HCT116 (cell line): Measurements from ENCODE around the gene CRADD. TPM values are rescaled to one million over a fixed set of nuclear protein-coding genes. Genes with fewer than 3 reads are reported as not detected.

Source experiments
- ATAC-seq: fragments of 200-7000 bp; cut with Tn5 transposase; 2 replicates; pipeline ENCODE4 v1.9.1; 2020; ENCODE audit warnings: mild to moderate bottlenecking, moderate library complexity
- BruUV-seq: library from RNA; stranded (reverse); fragments of 400-500 nt; replicated peaks from 2 replicates; lab custom pipeline; 2021; lab: Mats Ljungman, UMichigan
- CTCF ChIA-PET: fragments of 300-600 bp; sonication (Branson Sonifier 250); formaldehyde crosslinking; loops from one replicate; lab custom pipeline; 2021; ENCODE audit warnings: antibody characterized with exemption; lab: Charles Lee
- POLR2A ChIA-PET: fragments of 300-600, 350-600 bp; sonication (Branson Sonifier 250); formaldehyde crosslinking; loops from one replicate; lab custom pipeline; 2021; ENCODE audit warnings: antibody characterized with exemption; lab: Charles Lee
- RAD21 ChIA-PET, 2 experiments: fragments of 300-600 bp; sonication (Branson Sonifier 250); formaldehyde crosslinking; loops; one replicate each; lab custom pipeline; 2023; ENCODE audit warnings: low total read pairs in 2 of 2; ENCODE audit not compliant: uncharacterized antibody in 2 of 2, unreplicated experiment in 2 of 2, low non-redundant PET in 1 of 2; lab: Charles Lee
- DNase-seq: peaks from one replicate; pipeline ENCODE4 v3.0.0-alpha.2; 2010; ENCODE audit warnings: low read depth, low spot score
- H2AFZ ChIP-seq: fragments of 200-600 bp; shearing (Covaris generic), sonication (generic); 2 replicates; pipeline ENCODE4 v1.6.1; 2017; ENCODE audit warnings: low read depth, mixed run types, mixed read lengths, antibody characterized with exemption, low read length; ENCODE audit not compliant: poor library complexity, severe bottlenecking
- H3K27ac ChIP-seq: 2 replicates; pipeline ENCODE4 v1.5.1; 2012; ENCODE audit warnings: low read depth, low read length
- H3K27me3 ChIP-seq: fragments of 200-600 bp; sonication (generic); 2 replicates; pipeline ENCODE4 v1.6.1; 2016; ENCODE audit warnings: mixed run types, low read length, mixed read lengths; ENCODE audit not compliant: insufficient read depth
- H3K36me3 ChIP-seq, 2 experiments: fragments of 200-500 bp in 1 of 2; fragments of 200-600 bp in 1 of 2; sonication (Bioruptor generic) in 1 of 2; sonication (generic) in 1 of 2; 2 replicates each; pipeline versions ENCODE4 v1.5.1 to v1.6.1; 2014 to 2016; ENCODE audit warnings: low read length in 2 of 2, inconsistent platforms in 1 of 2, mixed read lengths in 1 of 2, mixed run types in 1 of 2; ENCODE audit not compliant: insufficient read depth in 2 of 2, control insufficient read depth in 1 of 2
- H3K4me1 ChIP-seq, 2 experiments: fragments of 200-600 bp in 1 of 2; sonication (generic) in 1 of 2; 2 replicates each; pipeline versions ENCODE4 v1.5.1 to v1.6.1; 2012 to 2017; ENCODE audit warnings: low read length in 2 of 2, inconsistent platforms in 1 of 2, mild to moderate bottlenecking in 1 of 2, mixed read lengths in 1 of 2, mixed run types in 1 of 2, moderate library complexity in 1 of 2; ENCODE audit not compliant: insufficient read depth in 2 of 2, control insufficient read depth in 1 of 2
- H3K4me2 ChIP-seq: fragments of 200-600 bp; sonication (generic); 2 replicates; pipeline ENCODE4 v1.6.1; 2017; ENCODE audit warnings: mixed run types, low read length, mixed read lengths
- H3K4me3 ChIP-seq, 2 experiments: fragments of 200-600 bp in 1 of 2; sonication (generic) in 1 of 2; replicated peaks in 1 of 2; 2 replicates each; pipeline ENCODE4 v1.5.1; 2011 to 2016; ENCODE audit warnings: low read length in 2 of 2, control low read depth in 1 of 2, low read depth in 1 of 2, mild to moderate bottlenecking in 1 of 2, mixed read lengths in 1 of 2, mixed run types in 1 of 2
- H3K79me2 ChIP-seq: fragments of 200-600 bp; sonication (generic); 2 replicates; pipeline ENCODE4 v1.6.1; 2017; ENCODE audit warnings: mild to moderate bottlenecking, mixed run types, low read length, moderate library complexity, mixed read lengths; ENCODE audit not compliant: insufficient read depth
- H3K9ac ChIP-seq: fragments of 200-600 bp; sonication (generic); 2 replicates; pipeline ENCODE4 v1.6.1; 2016; ENCODE audit warnings: low read length, mixed read lengths
- H3K9me2 ChIP-seq: fragments of 200-600 bp; sonication (generic), shearing (Covaris generic); 2 replicates; pipeline ENCODE4 v1.6.1; 2017; ENCODE audit warnings: mixed run types, mild to moderate bottlenecking, moderate library complexity; ENCODE audit not compliant: insufficient read depth
- H3K9me3 ChIP-seq, 2 experiments: fragments of 200-500 bp in 1 of 2; fragments of 200-600 bp in 1 of 2; sonication (Bioruptor generic) in 1 of 2; sonication (generic) in 1 of 2; 2 replicates each; pipeline ENCODE4 v1.6.1; 2014 to 2017; ENCODE audit warnings: low read length in 2 of 2, mixed read lengths in 2 of 2, inconsistent platforms in 1 of 2, low read depth in 1 of 2, mild to moderate bottlenecking in 1 of 2, mixed run types in 1 of 2, moderate library complexity in 1 of 2; ENCODE audit not compliant: control insufficient read depth in 1 of 2, insufficient read depth in 1 of 2
- H4K20me1 ChIP-seq: fragments of 200-600 bp; sonication (generic), shearing (Covaris generic); 2 replicates; pipeline ENCODE4 v1.6.1; 2017; ENCODE audit warnings: mixed run types, mild to moderate bottlenecking, moderate library complexity; ENCODE audit not compliant: insufficient read depth
- ATF3 ChIP-seq: IDR thresholded peaks from 2 replicates; pipeline ENCODE4 v1.6.1; 2012
- CBX3 ChIP-seq: IDR thresholded peaks from 2 replicates; pipeline ENCODE4 v1.6.1; 2012; ENCODE audit warnings: low read depth
- CEBPB ChIP-seq: IDR thresholded peaks from 2 replicates; pipeline ENCODE4 v1.6.1; 2012; ENCODE audit warnings: low read depth
- CTCF ChIP-seq, 3 experiments: fragments of 200-600 bp in 1 of 3; sonication (generic) in 1 of 3; IDR thresholded peaks in 2 of 3; conservative IDR thresholded peaks in 1 of 3; 2 replicates each; pipeline ENCODE4 v1.5.1; 2012 to 2017; ENCODE audit warnings: low read depth in 2 of 3, low read length in 2 of 3, antibody characterized with exemption in 1 of 3, borderline replicate concordance in 1 of 3, control low read depth in 1 of 3, mild to moderate bottlenecking in 1 of 3, mixed read lengths in 1 of 3, mixed run types in 1 of 3, moderate library complexity in 1 of 3; ENCODE audit not compliant: insufficient read depth in 1 of 3
- EGR1 ChIP-seq: IDR thresholded peaks from 2 replicates; pipeline ENCODE4 v1.6.1; 2012; ENCODE audit warnings: low read depth
- ELF1 ChIP-seq: IDR thresholded peaks from 2 replicates; pipeline ENCODE4 v1.6.1; 2012; ENCODE audit warnings: low read depth, borderline replicate concordance
- FOSL1 ChIP-seq: IDR thresholded peaks from 2 replicates; pipeline ENCODE4 v1.6.1; 2012; ENCODE audit warnings: low read depth
- MAX ChIP-seq: IDR thresholded peaks from 2 replicates; pipeline ENCODE4 v1.6.1; 2012
- POLR2A ChIP-seq: IDR thresholded peaks from 2 replicates; pipeline ENCODE4 v1.7.0; 2011; ENCODE audit warnings: borderline replicate concordance; ENCODE audit not compliant: insufficient read depth, insufficient read length; ENCODE audit errors: extremely low read depth
- RAD21 ChIP-seq: IDR thresholded peaks from 2 replicates; pipeline ENCODE4 v1.6.1; 2012; ENCODE audit warnings: low read depth, mild to moderate bottlenecking
- SIN3A ChIP-seq: IDR thresholded peaks from 2 replicates; pipeline ENCODE4 v1.6.1; 2012; ENCODE audit warnings: low read depth
- SP1 ChIP-seq: IDR thresholded peaks from 2 replicates; pipeline ENCODE4 v1.6.1; 2012; ENCODE audit warnings: low read depth
- SRF ChIP-seq: IDR thresholded peaks from 2 replicates; pipeline ENCODE4 v1.6.1; 2012; ENCODE audit warnings: low read depth
- TCF7L2 ChIP-seq: IDR thresholded peaks from 2 replicates; pipeline ENCODE4 v1.7.0; 2011; ENCODE audit warnings: borderline replicate concordance, inconsistent platforms; ENCODE audit not compliant: insufficient read depth, insufficient read length; ENCODE audit errors: extremely low read depth
- YY1 ChIP-seq: IDR thresholded peaks from 2 replicates; pipeline ENCODE4 v1.6.1; 2011; ENCODE audit warnings: low read length, low read depth, moderate library complexity, mild to moderate bottlenecking; ENCODE audit not compliant: insufficient replicate concordance; ENCODE audit errors: extremely low read depth
- ZBTB33 ChIP-seq: IDR thresholded peaks from 2 replicates; pipeline ENCODE4 v1.6.1; 2011; ENCODE audit warnings: mild to moderate bottlenecking, low read length, moderate library complexity; ENCODE audit not compliant: insufficient replicate concordance; ENCODE audit errors: extremely low read depth
- ZFX ChIP-seq: fragments of 450-650 bp; IDR thresholded peaks from 2 replicates; pipeline ENCODE4 v1.6.1; 2017
- ZNF274 ChIP-seq: fragments of 200-500 bp; sonication (Bioruptor generic); IDR thresholded peaks from 2 replicates; pipeline ENCODE4 v1.6.1; 2014; ENCODE audit warnings: mild to moderate bottlenecking, low read depth, low read length, inconsistent platforms
- intact Hi-C: fragments of 100-400 bp; cut with micrococcal nuclease; formaldehyde crosslinking; loops from 2 replicates; pipeline ENCODE4 v1.10.0; 2022
- total RNA-seq: library from RNA; stranded (reverse); gene quantifications from one replicate; pipeline ENCODE4 v1.2.1, GENCODE V29; 2021; ENCODE audit not compliant: unreplicated experiment
- TF ChIP-seq, protein P1 (sequence below): IDR thresholded peaks from 2 replicates; pipeline ENCODE4 v1.6.1; 2012; ENCODE audit warnings: low read depth

CRADD gene
- total RNA-seq, 1 experiment from 2014 or later, result 12.2 TPM

DNA sequence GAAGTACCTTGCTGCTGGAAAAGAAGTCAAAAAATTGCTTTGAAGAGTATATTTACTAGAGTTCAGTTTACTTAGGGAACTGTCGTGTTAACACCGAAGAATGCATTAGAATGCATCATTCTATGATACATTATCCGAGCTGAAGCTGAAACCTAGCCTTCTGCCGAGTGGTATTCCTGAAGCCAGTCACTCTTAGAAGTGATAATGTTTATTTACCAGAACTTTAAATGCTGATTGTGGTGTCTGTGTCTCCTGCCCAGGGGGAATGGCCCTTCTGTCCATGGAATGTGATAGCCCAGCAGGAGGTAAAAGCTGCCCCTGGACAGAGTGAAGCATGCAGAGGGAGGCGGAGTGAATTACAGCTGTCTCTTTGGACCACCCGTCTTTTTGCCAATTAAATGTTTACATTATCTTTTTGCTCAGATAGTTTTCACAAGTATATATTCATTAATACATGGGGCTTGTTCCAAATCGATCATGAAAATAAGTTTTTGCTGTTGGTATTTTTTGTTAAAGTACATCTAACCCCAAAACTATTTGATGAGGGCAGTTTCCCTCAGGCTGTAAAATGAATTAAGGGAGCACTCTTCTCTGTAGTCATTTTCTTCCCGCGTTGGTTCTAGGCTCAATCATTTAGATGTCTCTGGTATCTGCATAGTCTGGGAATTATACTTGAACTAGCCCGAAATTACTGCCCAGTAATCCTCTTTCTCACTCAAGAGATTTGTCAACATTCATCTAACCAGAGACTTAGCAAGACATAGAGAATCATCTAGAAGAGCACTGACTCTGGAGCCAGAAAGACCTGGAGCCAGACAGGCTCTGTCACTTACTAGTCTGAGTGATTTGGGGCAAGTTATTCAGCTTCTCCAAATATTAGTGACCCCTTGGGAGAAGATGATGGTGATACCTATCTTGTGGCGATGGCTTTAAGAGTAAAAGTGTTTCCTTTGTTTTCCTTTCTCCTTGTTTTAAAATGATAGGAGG lies 147.6 kb downstream of the CRADD start:
- DNase-seq (no peak), ATAC-seq (no peak)
- ChIA-PET CTCF (no interaction called here), POLR2A (no interaction called here), RAD21 (no interaction called here)
- Histone ChIP-seq H3K36me3 (no peaks in the 10 kb centered on the region), H2AFZ (no peak overlapping the region), H4K20me1 (no peaks in the 10 kb centered on the region), H3K4me1 (no peaks in the 10 kb centered on the region), H3K79me2 (no peaks in the 10 kb centered on the region), H3K4me3 (no peak overlapping the region), H3K9ac (no peak overlapping the region), H3K9me2 (no peaks in the 10 kb centered on the region), H3K27ac (no peak overlapping the region), H3K27me3 (no peaks in the 10 kb centered on the region), H3K9me3 (no peaks in the 10 kb centered on the region), H3K4me2 (no peak overlapping the region)
- intact Hi-C loops, result no loop called here
- no peak for TF ChIP-seq RAD21
- TF ChIP-seq SIN3A, result no peak
- no peak for TF ChIP-seq POLR2A
- TF ChIP-seq, protein P1, sequence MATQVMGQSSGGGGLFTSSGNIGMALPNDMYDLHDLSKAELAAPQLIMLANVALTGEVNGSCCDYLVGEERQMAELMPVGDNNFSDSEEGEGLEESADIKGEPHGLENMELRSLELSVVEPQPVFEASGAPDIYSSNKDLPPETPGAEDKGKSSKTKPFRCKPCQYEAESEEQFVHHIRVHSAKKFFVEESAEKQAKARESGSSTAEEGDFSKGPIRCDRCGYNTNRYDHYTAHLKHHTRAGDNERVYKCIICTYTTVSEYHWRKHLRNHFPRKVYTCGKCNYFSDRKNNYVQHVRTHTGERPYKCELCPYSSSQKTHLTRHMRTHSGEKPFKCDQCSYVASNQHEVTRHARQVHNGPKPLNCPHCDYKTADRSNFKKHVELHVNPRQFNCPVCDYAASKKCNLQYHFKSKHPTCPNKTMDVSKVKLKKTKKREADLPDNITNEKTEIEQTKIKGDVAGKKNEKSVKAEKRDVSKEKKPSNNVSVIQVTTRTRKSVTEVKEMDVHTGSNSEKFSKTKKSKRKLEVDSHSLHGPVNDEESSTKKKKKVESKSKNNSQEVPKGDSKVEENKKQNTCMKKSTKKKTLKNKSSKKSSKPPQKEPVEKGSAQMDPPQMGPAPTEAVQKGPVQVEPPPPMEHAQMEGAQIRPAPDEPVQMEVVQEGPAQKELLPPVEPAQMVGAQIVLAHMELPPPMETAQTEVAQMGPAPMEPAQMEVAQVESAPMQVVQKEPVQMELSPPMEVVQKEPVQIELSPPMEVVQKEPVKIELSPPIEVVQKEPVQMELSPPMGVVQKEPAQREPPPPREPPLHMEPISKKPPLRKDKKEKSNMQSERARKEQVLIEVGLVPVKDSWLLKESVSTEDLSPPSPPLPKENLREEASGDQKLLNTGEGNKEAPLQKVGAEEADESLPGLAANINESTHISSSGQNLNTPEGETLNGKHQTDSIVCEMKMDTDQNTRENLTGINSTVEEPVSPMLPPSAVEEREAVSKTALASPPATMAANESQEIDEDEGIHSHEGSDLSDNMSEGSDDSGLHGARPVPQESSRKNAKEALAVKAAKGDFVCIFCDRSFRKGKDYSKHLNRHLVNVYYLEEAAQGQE, result no peak
- TF ChIP-seq EGR1, result no peak
- no peak for TF ChIP-seq SRF
- TF ChIP-seq ZFX, result no peak
- TF ChIP-seq ELF1, result no peak
- no peak for TF ChIP-seq CEBPB
- TF ChIP-seq FOSL1, result no peak
- no peak for TF ChIP-seq CTCF (IDR thresholded peaks at IDR 0.05 in 2 of 3, conservative IDR thresholded peaks at IDR 0.05 in 1 of 3; ENCODE audit: borderline replicate concordance in 1 of 3, insufficient read depth in 1 of 3, low read depth in 2 of 3, low read length in 2 of 3)
- no peak for TF ChIP-seq ATF3
- no peak for TF ChIP-seq ZBTB33
- no peak for TF ChIP-seq ZNF274
- TF ChIP-seq TCF7L2, result no peak
- no peak for TF ChIP-seq CBX3
- no peak for TF ChIP-seq MAX
- no peak for TF ChIP-seq SP1
- TF ChIP-seq YY1, result no peak
- no TSS peak for BruUV-seq
